Measurements from ENCODE around the gene TCF7L1.
A peak's percentile ranks its signal among the peaks of the same experiment; 100 is the strongest.

The TCF7L1 gene

GRCh38 chr2:85164145-85164569, 31.0 kb downstream of the TCF7L1 start:
- DNase-seq (ENCODE audit: low spot score), result no peak

GRCh38 chr2:85165088-85165690, 32.0 kb downstream of the TCF7L1 start:
- DNase-seq (ENCODE audit: low spot score), result no peak

- no peak for DNase-seq (ENCODE audit: low spot score)
Measured at GRCh38 chr2:85166021-85166420, 32.8 kb downstream of the TCF7L1 start.

- no peak for DNase-seq (ENCODE audit: low spot score)
Measured at GRCh38 chr2:85167479-85167878, 34.3 kb downstream of the TCF7L1 start.

GRCh38 chr2:85168942-85169341, 35.8 kb downstream of the TCF7L1 start:
- no peak for DNase-seq (ENCODE audit: low spot score)

GRCh38 chr2:85169581-85169980, 36.4 kb downstream of the TCF7L1 start:
- DNase-seq (ENCODE audit: low spot score), result no peak

- DNase-seq (ENCODE audit: low spot score), result no peak
Measured at GRCh38 chr2:85170938-85171475, 37.8 kb downstream of the TCF7L1 start.

GRCh38 chr2:85171916-85172315, 38.7 kb downstream of the TCF7L1 start:
- no peak for DNase-seq (ENCODE audit: low spot score)

- no peak for DNase-seq (ENCODE audit: low spot score)
Measured at GRCh38 chr2:85173909-85174308, 40.7 kb downstream of the TCF7L1 start.

- no peak for DNase-seq (ENCODE audit: low spot score)
Measured at GRCh38 chr2:85174943-85175342, 41.8 kb downstream of the TCF7L1 start.

GRCh38 chr2:85175369-85176299, 42.4 kb downstream of the TCF7L1 start:
- DNase-seq (ENCODE audit: low spot score), result peak; percentile 67

GRCh38 chr2:85177031-85177824, 44.0 kb downstream of the TCF7L1 start:
- peak; percentile 43 for DNase-seq (ENCODE audit: low spot score)

GRCh38 chr2:85178154-85178553, 45.0 kb downstream of the TCF7L1 start:
- DNase-seq (ENCODE audit: low spot score), result no peak

GRCh38 chr2:85178980-85179411, 45.8 kb downstream of the TCF7L1 start:
- DNase-seq (ENCODE audit: low spot score), result no peak

- DNase-seq (ENCODE audit: low spot score), result no peak
Measured at GRCh38 chr2:85179541-85179940, 46.3 kb downstream of the TCF7L1 start.

GRCh38 chr2:85180322-85181133, 47.3 kb downstream of the TCF7L1 start:
- no peak for DNase-seq (ENCODE audit: low spot score)

- no peak for DNase-seq (ENCODE audit: low spot score)
Measured at GRCh38 chr2:85181134-85181631, 48.0 kb downstream of the TCF7L1 start.

- no peak for DNase-seq (ENCODE audit: low spot score)
Measured at GRCh38 chr2:85181844-85182456, 48.8 kb downstream of the TCF7L1 start.

GRCh38 chr2:85183076-85183475, 49.9 kb downstream of the TCF7L1 start:
- DNase-seq (ENCODE audit: low spot score), result no peak

GRCh38 chr2:85183479-85183878, 50.3 kb downstream of the TCF7L1 start:
- DNase-seq (ENCODE audit: low spot score), result no peak

GRCh38 chr2:85184231-85184630, 51.0 kb downstream of the TCF7L1 start:
- no peak for DNase-seq (ENCODE audit: low spot score)
